ENCODE data around the gene RNF217. TPM values are rescaled to one million over a fixed set of nuclear protein-coding genes. Genes with fewer than 3 reads are reported as not detected.
A peak's percentile ranks its signal among the peaks of the same experiment; 100 is the strongest.

Gene RNF217
- total RNA-seq, 1 donor from 2014 or later, result 51.5 TPM

DNA sequence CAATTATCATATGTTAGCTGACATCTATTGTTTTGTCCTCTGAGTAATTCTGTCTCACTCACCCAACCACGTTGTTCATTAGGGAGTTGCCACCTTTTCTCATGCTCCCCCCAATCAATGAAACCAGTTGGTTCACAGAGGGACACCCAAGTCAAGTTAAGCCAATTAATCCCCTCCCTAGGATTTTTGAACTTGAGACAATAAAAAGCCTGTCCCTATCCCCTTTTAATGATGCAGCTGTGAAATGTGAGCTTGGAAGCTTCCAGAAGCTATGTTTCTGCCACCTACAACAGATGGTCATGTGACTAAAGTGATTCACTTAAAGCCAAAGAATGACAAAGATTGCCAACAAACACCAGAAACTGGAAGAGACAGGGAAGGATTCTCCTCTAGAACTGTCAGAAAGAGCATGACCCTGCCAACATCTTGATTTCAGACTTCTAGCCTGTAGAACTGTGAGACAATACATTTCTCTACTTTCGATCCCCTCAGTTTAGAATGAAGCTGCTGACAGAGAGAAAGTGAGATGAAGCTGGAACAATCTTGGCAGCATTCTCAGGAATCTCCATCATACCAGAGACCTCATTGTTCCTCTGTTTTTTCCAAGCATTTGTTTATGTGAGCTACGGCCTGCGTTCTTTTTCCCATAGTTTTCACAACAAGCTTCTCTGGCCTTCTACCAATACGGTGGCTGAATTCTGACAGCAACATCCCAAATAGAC is 133.5 kb downstream of the RNF217 start:
- Mint-ChIP-seq H3K4me3 (ENCODE audit: unreplicated experiment) (no peak overlapping the region), H3K36me3 (ENCODE audit: low read depth) (no peaks in the 10 kb centered on the region), H3K27me3 (ENCODE audit: low read depth) (no peaks in the 10 kb centered on the region), H3K27ac (ENCODE audit: unreplicated experiment) (peak overlapping the region; percentile 63), H3K9me3 (ENCODE audit: low read depth) (no peaks in the 10 kb centered on the region), H3K4me1 (ENCODE audit: low read depth) (peaks cover 29% of the 10 kb centered on the region)
- DNase-seq (ENCODE audit: low spot score), result no peak
- TF ChIP-seq, protein P1, sequence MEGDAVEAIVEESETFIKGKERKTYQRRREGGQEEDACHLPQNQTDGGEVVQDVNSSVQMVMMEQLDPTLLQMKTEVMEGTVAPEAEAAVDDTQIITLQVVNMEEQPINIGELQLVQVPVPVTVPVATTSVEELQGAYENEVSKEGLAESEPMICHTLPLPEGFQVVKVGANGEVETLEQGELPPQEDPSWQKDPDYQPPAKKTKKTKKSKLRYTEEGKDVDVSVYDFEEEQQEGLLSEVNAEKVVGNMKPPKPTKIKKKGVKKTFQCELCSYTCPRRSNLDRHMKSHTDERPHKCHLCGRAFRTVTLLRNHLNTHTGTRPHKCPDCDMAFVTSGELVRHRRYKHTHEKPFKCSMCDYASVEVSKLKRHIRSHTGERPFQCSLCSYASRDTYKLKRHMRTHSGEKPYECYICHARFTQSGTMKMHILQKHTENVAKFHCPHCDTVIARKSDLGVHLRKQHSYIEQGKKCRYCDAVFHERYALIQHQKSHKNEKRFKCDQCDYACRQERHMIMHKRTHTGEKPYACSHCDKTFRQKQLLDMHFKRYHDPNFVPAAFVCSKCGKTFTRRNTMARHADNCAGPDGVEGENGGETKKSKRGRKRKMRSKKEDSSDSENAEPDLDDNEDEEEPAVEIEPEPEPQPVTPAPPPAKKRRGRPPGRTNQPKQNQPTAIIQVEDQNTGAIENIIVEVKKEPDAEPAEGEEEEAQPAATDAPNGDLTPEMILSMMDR (IDR thresholded peaks at IDR 0.05), result no peak

- Mint-ChIP-seq H3K27ac (ENCODE audit: unreplicated experiment) (no peak overlapping the region), H3K27me3 (ENCODE audit: low read depth) (no peaks in the 10 kb centered on the region), H3K4me3 (ENCODE audit: unreplicated experiment) (no peak overlapping the region), H3K9me3 (ENCODE audit: low read depth) (no peaks in the 10 kb centered on the region), H3K4me1 (ENCODE audit: low read depth) (peaks cover 43% of the 10 kb centered on the region), H3K36me3 (ENCODE audit: low read depth) (no peaks in the 10 kb centered on the region)
- no peak for DNase-seq (ENCODE audit: low spot score)
- TF ChIP-seq, protein P1 (IDR thresholded peaks at IDR 0.05), result no peak
These were observed 134.9 kb downstream of the RNF217 start for GRCh38 chr6:125097186-125097585.

DNA sequence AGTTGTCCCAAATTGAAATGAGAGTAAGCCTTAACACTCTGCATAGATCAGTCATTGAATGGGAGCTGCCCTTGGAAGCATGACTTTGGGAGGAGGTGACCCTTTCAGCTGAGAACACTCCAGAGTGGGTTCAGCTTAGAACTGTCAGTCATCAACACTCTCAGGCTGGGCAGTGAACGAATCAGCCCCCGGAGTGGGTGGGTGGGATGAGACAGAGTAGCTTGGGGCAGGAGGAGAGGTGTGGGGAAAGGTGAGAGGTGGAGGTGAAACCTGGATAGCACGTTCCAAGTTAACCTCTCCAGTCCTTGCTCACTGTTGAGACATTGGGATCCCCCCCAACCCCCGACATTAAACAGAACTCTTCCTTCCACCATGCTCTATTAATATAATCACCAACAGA is 136.0 kb downstream of the RNF217 start:
- TF ChIP-seq, protein P1 (IDR thresholded peaks at IDR 0.05), result no peak
- peaks cover 54% of the 10 kb centered on the region for H3K4me1 Mint-ChIP-seq (ENCODE audit: low read depth)
- H3K27ac Mint-ChIP-seq (ENCODE audit: unreplicated experiment), result no peak overlapping the region
- H3K9me3 Mint-ChIP-seq (ENCODE audit: low read depth), result no peaks in the 10 kb centered on the region
- H3K36me3 Mint-ChIP-seq (ENCODE audit: low read depth), result no peaks in the 10 kb centered on the region
- no peak for DNase-seq (ENCODE audit: low spot score)
- no peaks in the 10 kb centered on the region for H3K27me3 Mint-ChIP-seq (ENCODE audit: low read depth)
- H3K4me3 Mint-ChIP-seq (ENCODE audit: unreplicated experiment), result no peak overlapping the region

- DNase-seq (ENCODE audit: low spot score), result peak; percentile 87
- TF ChIP-seq, protein P1 (IDR thresholded peaks at IDR 0.05), result peak; percentile 41
- peak overlapping the region; percentile 71 for H3K4me3 Mint-ChIP-seq (ENCODE audit: unreplicated experiment)
- no peaks in the 10 kb centered on the region for H3K9me3 Mint-ChIP-seq (ENCODE audit: low read depth)
- H3K27ac Mint-ChIP-seq (ENCODE audit: unreplicated experiment), result peak overlapping the region; percentile 85
- H3K4me1 Mint-ChIP-seq (ENCODE audit: low read depth), result peaks cover 66% of the 10 kb centered on the region
- H3K27me3 Mint-ChIP-seq (ENCODE audit: low read depth), result no peaks in the 10 kb centered on the region
- H3K36me3 Mint-ChIP-seq (ENCODE audit: low read depth), result no peaks in the 10 kb centered on the region
These were observed 137.2 kb downstream of the RNF217 start for GRCh38 chr6:125099211-125100073.

DNA sequence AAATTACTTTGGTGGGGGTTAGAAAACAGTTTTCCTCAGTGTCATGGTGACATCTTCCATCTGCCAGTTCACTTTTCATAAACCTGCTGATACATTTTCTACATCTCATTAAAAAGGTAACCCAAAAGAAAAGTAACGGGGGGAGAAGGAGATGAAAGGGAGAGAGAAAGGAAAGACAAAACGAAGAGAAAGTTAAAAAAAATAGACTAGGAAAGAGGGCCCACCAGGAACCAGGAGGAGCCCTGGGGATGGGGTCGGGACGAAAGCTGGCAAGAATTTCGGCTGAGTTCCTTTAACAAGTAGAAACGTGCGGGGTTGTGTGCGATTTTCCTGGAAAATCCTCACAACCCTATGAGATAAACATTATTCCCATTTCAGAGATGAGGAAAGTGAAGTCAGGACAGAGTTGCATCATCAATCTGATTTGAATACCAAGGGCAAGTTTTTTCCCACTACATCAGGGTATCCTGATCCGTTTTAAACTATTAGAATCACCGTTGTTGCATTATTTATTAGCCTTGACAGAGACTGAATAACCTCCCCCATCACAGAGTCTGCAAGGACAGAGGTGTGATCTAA is 137.9 kb downstream of the RNF217 start:
- TF ChIP-seq, protein P1 (IDR thresholded peaks at IDR 0.05), result no peak
- no peaks in the 10 kb centered on the region for H3K27me3 Mint-ChIP-seq (ENCODE audit: low read depth)
- H3K27ac Mint-ChIP-seq (ENCODE audit: unreplicated experiment), result peak overlapping the region; percentile 85
- DNase-seq (ENCODE audit: low spot score), result no peak
- peak overlapping the region; percentile 71 for H3K4me3 Mint-ChIP-seq (ENCODE audit: unreplicated experiment)
- no peaks in the 10 kb centered on the region for H3K36me3 Mint-ChIP-seq (ENCODE audit: low read depth)
- peaks cover 73% of the 10 kb centered on the region for H3K4me1 Mint-ChIP-seq (ENCODE audit: low read depth)
- H3K9me3 Mint-ChIP-seq (ENCODE audit: low read depth), result no peaks in the 10 kb centered on the region

Data from chondrocyte (in vitro differentiated cells).